ENCODE results near the gene PALB2. TPM values are rescaled to one million over a fixed set of nuclear protein-coding genes. Genes with fewer than 3 reads are reported as not detected.

Gene PALB2
- total RNA-seq, result 10 to 100 TPM; 10.8 to 17.2 (median 14.0) TPM

DNA sequence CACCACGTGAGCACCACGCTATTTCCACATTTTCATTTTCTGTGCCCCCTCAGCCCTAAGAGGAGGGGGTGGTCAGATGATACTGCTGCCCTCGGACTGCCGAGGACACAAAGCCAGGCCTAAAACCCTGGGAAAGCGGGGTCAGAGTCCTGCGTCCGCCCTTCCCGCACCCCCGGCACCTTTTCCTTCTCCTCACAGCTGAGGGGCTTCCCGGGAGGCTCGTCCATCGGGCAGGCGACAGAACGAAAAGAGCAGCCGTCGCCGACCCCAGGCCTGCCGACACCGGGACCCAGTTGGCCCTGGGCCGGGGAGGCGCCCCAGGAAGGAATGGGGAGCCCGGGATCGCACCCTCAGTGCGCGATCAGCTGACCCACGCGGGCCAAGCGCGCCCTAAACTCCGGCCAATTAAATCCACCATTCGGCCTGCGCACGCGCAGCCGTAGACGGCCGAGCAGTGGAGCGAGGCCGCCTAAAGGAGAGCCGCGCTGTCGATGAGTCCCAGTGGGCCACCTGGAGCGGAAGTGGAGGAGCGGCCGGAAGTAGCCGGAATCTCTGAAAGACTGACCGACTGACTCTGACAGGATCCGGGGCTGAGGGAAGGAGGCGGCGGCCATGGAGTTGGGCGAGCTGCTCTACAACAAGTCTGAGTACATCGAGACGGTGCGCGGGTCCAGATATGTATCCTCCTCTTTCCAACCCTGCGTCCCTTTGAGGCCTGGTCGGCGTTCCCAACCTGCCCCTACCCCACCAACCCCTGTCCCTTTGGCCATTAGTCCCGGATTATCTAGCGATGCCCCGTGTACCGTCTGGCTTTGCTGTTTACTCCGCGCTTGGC, at the start of gene PALB2, which contains the start of gene DCTN5:
PALB2 (minus strand) TSS at position 380 of the 835 bp plus-strand sequence; CDS start at position 227, 153 bp downstream.
DCTN5 (plus strand) TSS at position 536 of the 835 bp plus-strand sequence; CDS start at position 613, 77 bp downstream.
- intact Hi-C loops (cut with DNase I), result loop anchor here (10.0 kb wide), 1 partner anchor 76 kb away; no protein-coding TSS in a partner anchor
- WGBS, 2 donors, result 1% methylated on average over 20 to 32 of the region's 64 CpGs
- Histone ChIP-seq H3K27me3 (no peaks in the 10 kb centered on the region), H3K36me3 (peaks cover 17 to 19% of the 10 kb centered on the region in 2 donors), H3K4me1 (peaks cover 14 to 15% of the 10 kb centered on the region in 2 donors), H3K9me3 (no peaks in the 10 kb centered on the region), H3K27ac (peak within 1 kb of the TSS; percentile 48 to 71 (median 56)), H3K4me3 (replicated peaks in 1 of 3) (peak within 1 kb of the TSS; percentile 63 to 88 (median 80))
- TF ChIP-seq, protein P1, sequence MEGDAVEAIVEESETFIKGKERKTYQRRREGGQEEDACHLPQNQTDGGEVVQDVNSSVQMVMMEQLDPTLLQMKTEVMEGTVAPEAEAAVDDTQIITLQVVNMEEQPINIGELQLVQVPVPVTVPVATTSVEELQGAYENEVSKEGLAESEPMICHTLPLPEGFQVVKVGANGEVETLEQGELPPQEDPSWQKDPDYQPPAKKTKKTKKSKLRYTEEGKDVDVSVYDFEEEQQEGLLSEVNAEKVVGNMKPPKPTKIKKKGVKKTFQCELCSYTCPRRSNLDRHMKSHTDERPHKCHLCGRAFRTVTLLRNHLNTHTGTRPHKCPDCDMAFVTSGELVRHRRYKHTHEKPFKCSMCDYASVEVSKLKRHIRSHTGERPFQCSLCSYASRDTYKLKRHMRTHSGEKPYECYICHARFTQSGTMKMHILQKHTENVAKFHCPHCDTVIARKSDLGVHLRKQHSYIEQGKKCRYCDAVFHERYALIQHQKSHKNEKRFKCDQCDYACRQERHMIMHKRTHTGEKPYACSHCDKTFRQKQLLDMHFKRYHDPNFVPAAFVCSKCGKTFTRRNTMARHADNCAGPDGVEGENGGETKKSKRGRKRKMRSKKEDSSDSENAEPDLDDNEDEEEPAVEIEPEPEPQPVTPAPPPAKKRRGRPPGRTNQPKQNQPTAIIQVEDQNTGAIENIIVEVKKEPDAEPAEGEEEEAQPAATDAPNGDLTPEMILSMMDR (IDR thresholded peaks at IDR 0.05), result peak in 1 of 6 experiments; percentile 13
- peak in 1 of 2 donors; percentile 61 for TF ChIP-seq POLR2A (IDR thresholded peaks at IDR 0.05)
- DNase-seq, result peak; percentile 92 to 94

DNA sequence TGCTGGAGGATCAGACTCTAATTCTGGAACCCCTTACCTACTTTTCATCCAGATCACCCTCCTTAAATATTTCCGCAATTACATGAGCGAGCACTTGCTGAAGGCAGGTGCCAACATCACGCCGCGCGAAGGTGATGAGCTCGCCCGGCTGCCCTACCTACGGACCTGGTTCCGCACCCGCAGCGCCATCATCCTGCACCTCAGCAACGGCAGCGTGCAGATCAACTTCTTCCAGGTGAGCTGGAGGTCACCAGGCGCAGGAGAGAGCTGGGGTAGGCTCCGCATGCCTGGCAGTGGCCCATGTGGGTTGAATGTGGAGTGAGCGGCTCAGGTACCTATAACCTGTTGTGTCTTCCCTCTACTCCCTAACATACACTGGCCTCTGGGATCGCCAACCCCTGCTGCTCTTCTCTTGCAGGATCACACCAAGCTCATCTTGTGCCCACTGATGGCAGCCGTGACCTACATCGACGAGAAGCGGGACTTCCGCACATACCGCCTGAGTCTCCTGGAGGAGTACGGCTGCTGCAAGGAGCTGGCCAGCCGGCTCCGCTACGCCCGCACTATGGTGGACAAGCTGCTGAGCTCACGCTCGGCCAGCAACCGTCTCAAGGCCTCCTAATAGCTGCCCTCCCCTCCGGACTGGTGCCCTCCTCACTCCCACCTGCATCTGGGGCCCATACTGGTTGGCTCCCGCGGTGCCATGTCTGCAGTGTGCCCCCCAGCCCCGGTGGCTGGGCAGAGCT, 48.5 kb upstream of the PALB2 start:
- Histone ChIP-seq H3K4me3 (replicated peaks in 1 of 3) (no peak overlapping the region), H3K4me1 (no peaks in the 10 kb centered on the region), H3K27me3 (no peaks in the 10 kb centered on the region), H3K9me3 (no peaks in the 10 kb centered on the region), H3K27ac (no peak overlapping the region), H3K36me3 (peaks cover 36 to 46% of the 10 kb centered on the region in 2 donors)
- DNase-seq, result no peak
- TF ChIP-seq POLR2A (IDR thresholded peaks at IDR 0.05), result no peak
- TF ChIP-seq, protein P1 (IDR thresholded peaks at IDR 0.05), result no peak
- 95 to 97% methylated on average over 34 to 35 of the region's 36 CpGs for WGBS, 2 donors
- intact Hi-C loops (cut with DNase I), result no loop called here

DNA sequence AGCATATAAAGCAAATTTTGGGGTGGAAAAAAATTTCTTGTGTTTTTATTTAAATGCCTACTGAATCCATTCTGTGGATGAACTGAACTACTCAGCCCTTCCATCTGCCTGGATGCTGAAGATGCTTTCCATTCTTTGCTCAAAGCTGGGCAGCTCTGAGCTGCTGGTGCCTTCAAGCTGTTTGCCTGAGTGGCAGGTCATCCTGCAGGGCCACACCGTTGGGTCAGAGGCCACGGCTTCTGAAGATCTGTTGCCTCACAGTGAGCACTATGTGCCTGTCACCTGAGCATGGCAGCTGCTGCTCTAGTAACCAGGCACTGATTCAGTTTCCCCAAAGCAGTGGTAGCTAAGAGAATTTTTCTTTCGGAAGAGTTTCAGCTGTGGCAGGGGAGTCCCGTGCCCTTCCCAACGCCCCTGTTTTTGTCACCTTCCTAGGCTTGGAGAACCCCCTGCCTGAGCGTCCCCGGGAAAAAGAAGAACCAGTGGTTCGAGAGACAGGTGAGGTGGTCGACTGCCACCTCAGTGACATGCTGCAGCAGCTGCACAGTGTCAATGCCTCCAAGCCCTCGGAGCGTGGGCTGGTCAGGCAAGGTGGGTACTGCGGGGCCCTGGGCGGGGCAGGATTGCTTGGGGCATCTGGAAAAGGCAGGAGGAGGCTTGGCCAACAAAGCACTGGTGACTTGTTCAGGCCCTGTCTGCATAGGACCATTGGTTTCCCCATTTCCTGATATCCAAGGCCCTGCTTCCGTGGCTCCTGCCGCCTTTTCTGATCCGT, 46.1 kb upstream of the PALB2 start:
- Histone ChIP-seq H3K9me3 (no peaks in the 10 kb centered on the region), H3K4me1 (no peaks in the 10 kb centered on the region), H3K4me3 (replicated peaks in 1 of 3) (no peak overlapping the region), H3K36me3 (peaks cover 43 to 46% of the 10 kb centered on the region in 2 donors), H3K27me3 (no peaks in the 10 kb centered on the region), H3K27ac (no peak overlapping the region)
- TF ChIP-seq, protein P1 (IDR thresholded peaks at IDR 0.05), result no peak
- TF ChIP-seq POLR2A (IDR thresholded peaks at IDR 0.05), result no peak
- intact Hi-C loops (cut with DNase I), result no loop called here
- 94 to 96% methylated on average over 16 of the region's 16 CpGs for WGBS, 2 donors
- DNase-seq, result no peak

DNA sequence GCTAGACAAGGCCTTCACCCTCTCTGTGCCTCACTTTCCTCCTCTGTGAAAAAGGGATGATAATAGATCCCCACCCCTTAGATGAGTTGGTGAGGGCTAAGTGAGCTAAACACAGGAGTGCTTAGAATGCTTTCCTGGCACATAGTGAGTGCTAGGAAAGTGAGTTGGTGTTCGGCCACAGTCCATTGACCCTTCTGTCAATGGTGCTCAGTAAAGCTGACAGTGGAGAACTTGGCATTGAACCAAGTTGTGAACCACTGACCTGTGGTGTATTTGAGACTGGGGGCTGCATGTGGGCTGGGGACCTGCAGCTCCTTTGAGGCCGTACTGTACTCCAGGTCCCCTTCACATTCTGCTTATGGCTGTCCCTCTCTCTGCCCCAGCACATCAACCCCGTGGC, 42.4 kb upstream of the PALB2 start:
- H3K27ac ChIP-seq, result no peak overlapping the region
- peaks cover 20 to 21% of the 10 kb centered on the region in 2 donors for H3K36me3 ChIP-seq
- intact Hi-C loops (cut with DNase I), result no loop called here
- H3K27me3 ChIP-seq, result no peaks in the 10 kb centered on the region
- H3K4me1 ChIP-seq, result peaks cover 4 to 8% of the 10 kb centered on the region in 2 donors
- no peak for DNase-seq
- no peak for TF ChIP-seq POLR2A (IDR thresholded peaks at IDR 0.05)
- TF ChIP-seq, protein P1 (IDR thresholded peaks at IDR 0.05), result no peak
- no peaks in the 10 kb centered on the region for H3K9me3 ChIP-seq
- WGBS, 2 donors, result 85 to 96% methylated on average over 3 of the region's 3 CpGs
- no peak overlapping the region for H3K4me3 ChIP-seq (replicated peaks in 1 of 3)
